GM21529 (cell line): Measurements from ENCODE around the gene ACP4.
"Not testable (repeated sequence)": the region's sequence is repeated elsewhere in the genome, so short reads cannot be mapped to it uniquely, and the experiment has no call there.

Source experiments
- ATAC-seq: cut with Tn5 transposase; IDR thresholded peaks from one replicate; pipeline ENCODE4 v1.9.1; 2021; ENCODE audit not compliant: unreplicated experiment

Gene ACP4

DNA sequence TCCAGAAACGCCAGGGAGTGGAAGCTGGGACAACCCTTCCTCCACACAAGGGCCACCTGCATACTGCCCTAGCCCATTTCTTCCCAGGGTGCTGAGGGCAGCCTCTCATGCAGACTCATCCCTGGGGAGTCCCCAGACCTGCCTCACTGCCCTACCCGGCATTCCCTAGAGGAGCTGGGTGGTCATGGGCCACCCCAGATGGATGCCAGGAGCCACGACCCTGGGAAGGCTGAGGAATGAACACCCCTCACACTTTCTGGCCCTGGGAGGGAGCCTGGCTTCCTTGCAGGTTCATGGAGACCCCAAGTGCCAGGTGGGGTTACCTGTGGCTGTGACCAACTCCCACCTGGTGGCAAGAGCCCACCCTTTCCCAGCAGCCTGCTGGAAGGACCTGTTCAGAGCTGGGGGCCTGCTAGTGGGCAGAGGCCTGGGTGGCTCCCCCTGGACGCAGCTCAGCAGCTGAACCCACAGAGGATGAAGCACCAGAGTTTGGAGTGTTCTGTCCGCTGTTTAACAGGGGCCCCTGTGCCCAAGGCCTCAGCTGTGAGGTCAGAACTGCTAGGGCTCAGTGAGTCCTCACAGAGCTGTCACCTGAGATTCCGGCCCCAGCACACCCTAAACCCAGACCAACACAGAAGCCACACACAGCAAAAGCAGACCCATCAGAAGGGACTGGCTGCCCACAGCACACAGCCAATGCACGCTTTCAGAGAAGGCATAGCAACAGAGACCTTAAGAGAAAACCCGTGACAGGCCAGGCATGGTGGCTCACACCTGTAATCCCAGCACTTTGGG lies 6.6 kb downstream of the ACP4 start:
- no peak for ATAC-seq

- ATAC-seq = no peak
These were observed 7.2 kb downstream of the ACP4 start for GRCh38 chr19:50797429-50797780.

DNA sequence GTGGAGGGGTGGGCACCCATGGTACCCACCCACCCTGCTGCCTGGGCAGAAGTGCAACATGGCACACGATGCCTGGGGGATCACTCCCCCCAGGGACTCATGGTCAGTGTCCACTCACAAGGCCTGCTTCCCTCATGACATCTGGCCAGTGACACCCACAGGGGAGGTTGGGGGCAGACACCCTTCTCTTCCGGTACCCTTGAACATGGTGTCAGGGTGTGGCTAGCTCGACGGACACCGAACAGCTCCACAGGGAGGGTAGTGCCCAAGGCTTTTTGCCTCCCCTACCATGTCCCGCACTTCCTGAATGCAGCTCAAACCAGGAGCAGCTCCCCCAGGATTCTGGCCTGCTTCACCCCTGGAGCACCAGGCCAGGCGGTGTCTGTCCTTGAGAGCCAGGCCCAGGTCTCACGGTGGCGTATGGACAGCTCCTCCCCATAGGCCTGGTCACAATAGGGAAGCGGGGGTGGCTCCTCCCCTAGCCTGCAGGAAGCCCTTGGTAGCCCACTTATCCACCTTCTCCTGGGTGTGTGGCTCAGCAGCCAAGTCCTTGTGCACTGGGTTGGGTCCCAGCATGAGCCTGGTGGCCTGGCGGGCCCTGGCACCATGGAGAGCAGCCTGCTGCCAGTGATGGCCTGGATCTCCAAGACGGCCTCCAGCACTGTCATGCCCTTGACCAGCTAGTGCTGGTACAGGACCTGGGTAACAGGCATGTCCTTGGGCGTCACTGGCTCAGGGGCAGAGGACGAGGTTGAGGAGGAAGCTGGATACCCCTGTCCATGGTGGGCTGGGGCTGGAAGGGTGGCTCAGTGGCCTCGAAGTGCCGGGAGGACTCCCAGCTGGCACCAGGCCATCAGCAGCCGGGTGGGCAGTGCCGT lies 7.8 kb downstream of the ACP4 start:
- ATAC-seq = no peak

- ATAC-seq = no peak
These were observed 8.7 kb downstream of the ACP4 start for GRCh38 chr19:50798659-50799546.

DNA sequence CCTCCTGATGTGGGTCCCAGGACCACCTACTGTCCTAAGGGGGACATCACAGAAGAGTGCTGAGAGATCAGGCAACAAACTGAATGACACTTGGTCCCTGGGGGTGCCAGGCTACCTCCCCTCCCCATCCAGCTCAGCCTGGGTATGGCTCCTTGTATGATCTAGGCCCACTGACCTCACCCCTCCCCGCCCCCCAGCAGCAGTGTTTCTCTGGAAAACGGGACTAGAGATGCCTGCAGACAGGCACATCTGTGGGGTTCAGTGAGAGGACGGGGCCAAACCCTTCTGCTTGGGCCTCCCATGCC lies 9.3 kb downstream of the ACP4 start:
- ATAC-seq = no peak

DNA sequence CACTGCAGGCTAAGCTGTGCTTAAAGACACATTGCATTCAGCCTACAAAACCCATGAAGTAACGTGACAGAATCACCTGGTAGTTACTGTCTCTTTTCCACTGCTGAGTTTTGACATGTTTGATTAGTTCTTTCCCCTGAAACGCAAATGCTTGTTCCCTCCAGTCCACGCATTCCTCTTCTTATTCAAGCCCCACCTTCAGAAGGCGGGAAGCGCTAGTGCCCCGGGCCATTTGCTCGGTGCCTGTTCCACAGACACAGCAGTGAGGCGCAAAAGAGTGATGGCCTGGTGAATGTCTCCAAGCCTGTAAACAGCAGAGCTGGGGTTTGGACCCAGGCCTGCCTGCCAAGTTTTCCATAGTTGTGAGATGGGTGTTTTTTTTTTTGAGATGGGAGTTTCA lies 10.9 kb downstream of the ACP4 start:
- ATAC-seq = no peak

- no peak for ATAC-seq
These were observed 13.6 kb downstream of the ACP4 start for GRCh38 chr19:50803633-50804419.

GRCh38 chr19:50804420-50805272 lies 14.4 kb downstream of the ACP4 start:
- ATAC-seq = peak; percentile 90

GRCh38 chr19:50808856-50809255 lies 18.6 kb downstream of the ACP4 start:
- ATAC-seq = no peak

GRCh38 chr19:50811622-50812238 lies 21.5 kb downstream of the ACP4 start:
- ATAC-seq = not testable (repeated sequence)

DNA sequence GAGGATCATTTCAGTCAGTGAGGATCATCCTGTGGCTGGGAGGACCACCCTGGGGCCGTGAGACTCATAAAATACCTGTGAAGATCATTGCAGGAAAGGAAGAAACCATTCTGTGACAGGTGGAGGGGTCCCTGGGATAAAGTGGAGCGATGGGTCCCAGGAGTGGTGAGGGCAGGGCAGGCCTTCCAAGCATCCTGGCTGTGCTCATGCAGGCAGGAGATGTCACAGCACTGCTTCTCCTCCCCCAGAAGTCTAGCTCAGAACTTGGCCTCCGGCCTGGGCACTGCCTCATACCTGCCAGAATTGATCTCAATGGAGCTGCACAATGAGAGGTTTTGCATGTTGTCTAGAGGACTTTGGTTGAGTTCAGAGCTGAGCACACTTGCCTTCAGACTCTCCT lies 22.3 kb downstream of the ACP4 start:
- no peak for ATAC-seq

DNA sequence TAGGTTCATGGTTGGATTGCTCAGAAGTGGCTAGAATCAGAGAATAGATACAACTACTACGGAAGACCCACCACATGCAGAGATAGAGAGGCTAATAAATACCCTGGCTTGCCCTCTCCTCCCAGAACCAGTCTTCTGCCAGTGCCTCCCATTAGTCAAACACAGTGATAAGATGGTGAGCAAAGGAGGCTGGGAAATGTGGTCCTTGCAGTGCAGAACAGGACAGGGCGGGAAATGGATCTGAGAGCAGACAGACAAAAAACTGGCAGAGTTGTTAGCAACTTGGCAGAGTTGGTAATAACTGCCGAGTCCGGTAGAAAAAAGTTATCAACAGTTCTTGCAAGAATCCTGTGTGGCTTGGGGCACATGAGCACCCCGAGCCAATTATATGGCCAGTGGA lies 24.7 kb downstream of the ACP4 start:
- ATAC-seq = no peak

DNA sequence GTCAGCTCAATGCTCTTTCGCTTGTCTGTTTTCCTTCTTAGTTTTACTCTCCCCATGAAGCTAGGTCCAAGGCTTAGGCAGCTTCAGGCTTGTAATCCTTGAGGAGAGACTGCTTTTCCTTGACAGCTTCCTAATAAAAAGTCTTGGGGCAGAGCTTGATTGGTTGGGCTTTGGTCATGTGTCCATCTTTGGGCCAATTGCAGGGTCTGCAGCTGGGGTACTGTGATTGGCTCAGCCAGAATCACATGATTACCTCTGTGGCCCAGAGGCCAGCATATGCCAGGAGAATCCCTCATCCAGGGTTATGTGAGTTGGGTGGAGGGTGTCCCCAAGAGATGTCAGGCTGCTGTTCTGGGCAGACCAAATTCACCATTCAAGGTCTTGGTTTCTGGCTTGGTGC lies 25.2 kb downstream of the ACP4 start:
- no peak for ATAC-seq

DNA sequence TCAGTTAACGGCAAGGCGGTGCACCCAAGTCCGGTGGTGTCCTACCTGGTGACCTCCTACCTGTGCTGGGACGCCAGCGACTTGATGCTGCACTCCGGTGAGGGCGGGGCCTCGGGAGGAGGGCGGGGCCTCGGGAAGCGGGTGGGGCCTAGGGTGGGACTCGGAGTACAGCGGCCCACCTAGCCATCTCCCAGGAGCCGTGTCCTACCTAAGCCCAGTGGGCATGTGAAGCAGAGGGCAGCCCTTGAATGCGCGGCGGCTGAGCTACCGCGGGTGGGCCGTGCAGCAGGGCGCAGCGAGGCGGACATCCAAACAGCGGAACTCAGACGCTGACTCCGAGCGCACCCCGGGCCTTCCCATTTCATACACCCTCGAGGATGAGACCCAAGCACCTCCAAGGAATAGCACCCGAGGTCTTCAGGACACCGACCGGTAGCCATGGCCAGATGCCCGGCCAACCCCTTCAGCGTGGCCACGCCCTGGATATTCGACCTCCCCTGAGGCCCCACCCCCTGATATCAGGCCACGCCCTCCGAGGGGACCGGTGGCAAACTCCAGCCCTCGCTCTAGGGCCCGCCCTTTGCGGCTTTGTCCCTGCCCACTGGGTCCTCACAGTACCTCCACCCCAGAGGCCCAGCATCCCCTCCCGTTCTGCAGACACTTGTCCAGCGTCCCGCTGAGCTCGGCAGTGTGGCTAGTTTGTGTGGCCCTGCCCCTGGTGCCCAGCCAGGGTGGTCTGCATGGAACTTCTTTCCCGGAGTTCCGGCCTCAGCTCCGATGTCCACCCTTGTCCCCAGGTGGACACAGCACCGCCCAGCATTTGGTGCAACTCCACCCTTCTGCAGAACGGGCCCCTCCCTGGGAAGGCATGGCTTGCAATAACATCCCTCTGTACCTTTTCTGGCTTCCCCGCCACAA lies 28.0 kb downstream of the ACP4 start:
- ATAC-seq = peak; percentile 61

GRCh38 chr19:50818859-50819472 lies 28.8 kb downstream of the ACP4 start:
- ATAC-seq = no peak

DNA sequence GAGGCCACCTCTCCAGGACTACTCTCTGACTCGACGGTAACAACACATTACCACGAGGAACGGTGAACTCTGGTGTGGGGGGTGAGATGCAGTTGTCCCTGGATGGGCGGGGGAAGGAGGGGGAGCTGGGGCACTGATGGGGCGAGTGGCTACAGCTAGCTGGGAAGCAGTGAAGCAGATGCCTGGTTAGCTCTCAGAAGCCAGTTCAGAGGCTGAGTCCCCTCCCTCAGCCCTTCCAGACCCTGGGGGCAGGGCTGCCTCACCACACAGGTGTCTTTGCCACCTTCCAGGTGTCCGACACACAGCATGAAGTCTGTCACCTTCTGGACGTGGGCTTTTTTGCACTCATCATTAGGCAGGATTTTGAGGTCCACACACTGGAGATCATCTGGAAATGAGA lies 29.4 kb downstream of the ACP4 start:
- ATAC-seq = no peak

- ATAC-seq = no peak
These were observed 29.9 kb downstream of the ACP4 start for GRCh38 chr19:50820086-50820485.
